Memory B cell (primary cell): Measurements from ENCODE around the gene EYS.
"Not testable (repeated sequence)": the region's sequence is repeated elsewhere in the genome, so short reads cannot be mapped to it uniquely, and the experiment has no call there.

ENCODE experiments used
- ATAC-seq: fragments of 150-1000 bp; cut with Tn5 transposase; 2 replicates; pipeline ENCODE4 v1.10.0; 2021; ENCODE audit warnings: low read depth, mild to moderate bottlenecking, moderate library complexity
- DNase-seq, 2 donors: peaks; one replicate each; pipeline ENCODE4 v3.0.0; 2022; ENCODE audit warnings: low spot score in 2 of 2
- H3K27ac Mint-ChIP-seq: one replicate; pipeline ENCODE4 v1.8.0; 2022; ENCODE audit warnings: mild to moderate bottlenecking, moderate library complexity, mixed read lengths
- H3K27me3 Mint-ChIP-seq: one replicate; pipeline ENCODE4 v1.8.0; 2022; ENCODE audit warnings: mixed read lengths
- H3K36me3 Mint-ChIP-seq: one replicate; pipeline ENCODE4 v1.8.0; 2022; ENCODE audit warnings: mild to moderate bottlenecking, mixed read lengths
- H3K4me1 Mint-ChIP-seq: one replicate; pipeline ENCODE4 v1.8.0; 2022; ENCODE audit warnings: mixed read lengths
- H3K4me3 Mint-ChIP-seq: one replicate; pipeline ENCODE4 v1.8.0; 2022; ENCODE audit warnings: mild to moderate bottlenecking, moderate library complexity, mixed read lengths
- H3K9me3 Mint-ChIP-seq: one replicate; pipeline ENCODE4 v1.8.0; 2022; ENCODE audit warnings: mixed read lengths

Gene EYS

GRCh38 chr6:63926258-63926780 is 1780.7 kb downstream of the EYS start:
- no peak for DNase-seq
- Mint-ChIP-seq H3K4me3 (no peak overlapping the region), H3K36me3 (no peaks in the 10 kb centered on the region), H3K9me3 (no peaks in the 10 kb centered on the region), H3K27ac (no peak overlapping the region), H3K4me1 (no peaks in the 10 kb centered on the region), H3K27me3 (peaks cover 3% of the 10 kb centered on the region)
- no peak for ATAC-seq

- Mint-ChIP-seq H3K27ac (no peak overlapping the region), H3K27me3 (peaks cover 5% of the 10 kb centered on the region), H3K4me1 (no peaks in the 10 kb centered on the region), H3K4me3 (no peak overlapping the region), H3K9me3 (no peaks in the 10 kb centered on the region), H3K36me3 (no peaks in the 10 kb centered on the region)
- ATAC-seq, result peak; percentile 45
- DNase-seq, result no peak
Measured at GRCh38 chr6:63923139-63923739, 1783.8 kb downstream of the EYS start.

- H3K4me3 Mint-ChIP-seq, result no peak overlapping the region
- DNase-seq, result no peak
- no peaks in the 10 kb centered on the region for H3K36me3 Mint-ChIP-seq
- no peak for ATAC-seq
- H3K4me1 Mint-ChIP-seq, result no peaks in the 10 kb centered on the region
- peaks cover 1% of the 10 kb centered on the region for H3K9me3 Mint-ChIP-seq
- H3K27ac Mint-ChIP-seq, result no peak overlapping the region
- peaks cover 3% of the 10 kb centered on the region for H3K27me3 Mint-ChIP-seq
Measured at GRCh38 chr6:63919556-63920110, 1787.4 kb downstream of the EYS start.

GRCh38 chr6:63912887-63913286 is 1794.1 kb downstream of the EYS start:
- ATAC-seq, result no peak
- Mint-ChIP-seq H3K9me3 (peaks cover 3% of the 10 kb centered on the region), H3K36me3 (no peaks in the 10 kb centered on the region), H3K4me3 (no peak overlapping the region), H3K4me1 (no peaks in the 10 kb centered on the region), H3K27me3 (no peaks in the 10 kb centered on the region), H3K27ac (no peak overlapping the region)
- DNase-seq, result no peak

DNA sequence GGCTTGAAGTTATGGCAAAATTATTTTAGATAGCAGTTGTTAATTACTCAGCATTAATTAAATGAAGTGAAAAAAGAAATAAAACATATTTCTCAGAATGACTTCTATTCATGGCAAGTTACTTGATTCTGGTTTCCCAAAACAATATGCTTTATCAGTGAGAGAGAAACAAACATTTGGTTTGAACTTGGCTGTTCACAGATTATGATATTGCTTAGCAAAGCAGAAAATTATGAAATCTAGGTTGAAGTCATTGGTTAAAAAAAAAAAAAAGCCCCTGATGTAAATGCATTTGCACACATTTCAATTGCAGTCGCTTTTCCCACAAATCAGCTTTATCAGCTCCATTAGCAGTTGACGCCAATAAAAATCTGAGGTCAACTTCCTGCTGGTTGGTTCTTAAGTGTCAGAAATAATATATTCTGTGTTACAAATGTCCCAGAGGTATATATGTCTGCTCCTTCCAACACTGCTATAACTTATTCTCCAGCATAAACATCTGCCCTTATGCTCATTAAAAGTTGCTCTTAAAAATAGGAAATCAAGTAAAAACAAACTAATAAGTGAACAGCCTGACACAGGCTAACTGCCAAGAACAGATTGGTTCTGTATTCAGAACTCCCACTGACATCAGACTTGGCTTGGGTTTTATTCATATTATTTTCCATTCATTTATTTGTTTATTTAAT is 1796.0 kb downstream of the EYS start:
- Mint-ChIP-seq H3K27me3 (no peaks in the 10 kb centered on the region), H3K27ac (no peak overlapping the region), H3K4me3 (no peak overlapping the region), H3K9me3 (peaks cover 3% of the 10 kb centered on the region), H3K36me3 (no peaks in the 10 kb centered on the region), H3K4me1 (no peaks in the 10 kb centered on the region)
- DNase-seq (no peak), ATAC-seq (no peak)

DNA sequence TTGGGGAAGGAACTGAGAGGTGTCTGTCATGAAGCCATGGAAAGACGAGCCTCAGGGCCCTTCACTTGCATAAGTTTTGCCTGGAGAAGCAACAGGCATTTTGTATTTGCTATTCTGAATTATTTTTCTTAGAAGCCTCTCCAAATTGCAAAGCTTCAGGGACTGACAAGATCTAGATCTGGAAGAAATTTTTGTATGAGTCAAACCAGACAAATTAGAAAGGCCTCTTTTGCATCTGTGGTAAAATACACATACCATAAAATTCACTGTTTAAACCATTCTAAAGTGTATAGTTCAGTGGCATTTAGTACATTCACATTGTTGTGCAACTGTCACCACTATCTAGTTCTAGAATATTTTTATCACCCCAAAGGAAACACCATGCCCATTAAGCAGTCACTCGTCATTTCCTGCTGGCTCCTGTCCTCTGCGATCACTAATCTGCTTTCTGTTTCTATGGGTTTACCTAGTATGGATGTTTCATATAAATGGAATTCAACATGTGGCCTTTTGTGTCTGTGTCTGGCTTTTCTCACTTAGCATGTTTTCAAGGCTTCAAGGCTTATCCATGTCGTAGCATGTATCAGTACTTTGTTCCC is 1802.3 kb downstream of the EYS start:
- no peaks in the 10 kb centered on the region for H3K36me3 Mint-ChIP-seq
- no peaks in the 10 kb centered on the region for H3K9me3 Mint-ChIP-seq
- no peak overlapping the region for H3K4me3 Mint-ChIP-seq
- H3K4me1 Mint-ChIP-seq, result peaks cover 2% of the 10 kb centered on the region
- no peaks in the 10 kb centered on the region for H3K27me3 Mint-ChIP-seq
- H3K27ac Mint-ChIP-seq, result no peak overlapping the region
- DNase-seq (no peak), ATAC-seq (no peak)

DNA sequence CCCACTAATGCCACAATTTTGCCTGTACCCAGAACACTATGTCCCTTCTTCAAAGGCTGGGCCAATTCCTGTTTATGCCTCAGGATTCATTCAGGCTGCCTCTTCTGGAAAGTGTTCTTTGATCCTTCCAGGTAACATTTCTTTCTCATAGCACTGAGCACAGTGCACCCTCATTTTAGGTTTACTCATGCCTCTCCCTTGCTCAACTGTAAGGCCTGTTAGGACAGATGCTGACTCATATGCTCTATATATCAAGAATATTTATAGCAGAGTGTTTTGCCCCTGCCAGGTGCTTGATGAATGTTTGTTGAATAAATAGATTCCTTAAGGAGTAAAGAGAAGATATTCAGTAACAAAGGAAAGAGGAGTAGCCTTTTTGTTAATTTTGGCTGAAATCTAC is 1807.5 kb downstream of the EYS start:
- DNase-seq (no peak), ATAC-seq (no peak)
- H3K4me1 Mint-ChIP-seq, result no peaks in the 10 kb centered on the region
- no peaks in the 10 kb centered on the region for H3K27me3 Mint-ChIP-seq
- H3K9me3 Mint-ChIP-seq, result no peaks in the 10 kb centered on the region
- no peak overlapping the region for H3K4me3 Mint-ChIP-seq
- H3K27ac Mint-ChIP-seq, result no peak overlapping the region
- H3K36me3 Mint-ChIP-seq, result no peaks in the 10 kb centered on the region

GRCh38 chr6:63897952-63898351 is 1809.1 kb downstream of the EYS start:
- no peaks in the 10 kb centered on the region for H3K36me3 Mint-ChIP-seq
- no peak overlapping the region for H3K4me3 Mint-ChIP-seq
- H3K27ac Mint-ChIP-seq, result no peak overlapping the region
- no peaks in the 10 kb centered on the region for H3K4me1 Mint-ChIP-seq
- ATAC-seq (no peak), DNase-seq (no peak)
- H3K27me3 Mint-ChIP-seq, result no peaks in the 10 kb centered on the region
- H3K9me3 Mint-ChIP-seq, result no peaks in the 10 kb centered on the region

DNA sequence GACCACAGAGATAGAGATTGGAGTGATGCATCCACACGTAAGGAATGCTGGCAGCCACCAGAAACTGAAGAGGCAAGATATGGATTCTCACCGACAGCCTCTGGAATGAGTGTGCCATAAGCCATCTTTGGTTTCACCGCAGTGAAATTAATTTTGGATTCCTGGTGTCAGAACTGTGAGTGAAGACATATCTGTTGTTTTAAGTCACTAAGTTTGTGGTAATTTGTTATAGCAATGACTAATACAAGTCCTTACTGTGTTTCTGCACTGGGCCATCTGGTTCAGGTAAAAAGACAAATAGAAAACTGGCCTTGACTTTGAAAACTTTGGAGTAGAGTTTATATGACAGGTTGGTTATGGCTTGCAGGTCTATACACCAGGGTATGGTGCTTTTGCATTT is 1809.6 kb downstream of the EYS start:
- Mint-ChIP-seq H3K9me3 (no peaks in the 10 kb centered on the region), H3K36me3 (no peaks in the 10 kb centered on the region), H3K4me3 (no peak overlapping the region), H3K4me1 (no peaks in the 10 kb centered on the region), H3K27me3 (no peaks in the 10 kb centered on the region), H3K27ac (no peak overlapping the region)
- no peak for ATAC-seq
- no peak for DNase-seq

- Mint-ChIP-seq H3K9me3 (peaks cover 5% of the 10 kb centered on the region), H3K27ac (no peak overlapping the region), H3K27me3 (no peaks in the 10 kb centered on the region), H3K4me3 (no peak overlapping the region), H3K4me1 (no peaks in the 10 kb centered on the region), H3K36me3 (no peaks in the 10 kb centered on the region)
- ATAC-seq (no peak), DNase-seq (no peak)
Measured at GRCh38 chr6:63888416-63888815, 1818.6 kb downstream of the EYS start.

- DNase-seq, H3K27ac Mint-ChIP-seq, H3K4me3 Mint-ChIP-seq, ATAC-seq, H3K4me1 Mint-ChIP-seq, H3K36me3 Mint-ChIP-seq, H3K27me3 Mint-ChIP-seq, H3K9me3 Mint-ChIP-seq: not testable (repeated sequence)
Measured at GRCh38 chr6:63887804-63888203, 1819.2 kb downstream of the EYS start.

- no peaks in the 10 kb centered on the region for H3K27me3 Mint-ChIP-seq
- no peaks in the 10 kb centered on the region for H3K36me3 Mint-ChIP-seq
- H3K4me1 Mint-ChIP-seq, result no peaks in the 10 kb centered on the region
Measured at GRCh38 chr6:63887002-63887751, 1819.8 kb downstream of the EYS start.

DNA sequence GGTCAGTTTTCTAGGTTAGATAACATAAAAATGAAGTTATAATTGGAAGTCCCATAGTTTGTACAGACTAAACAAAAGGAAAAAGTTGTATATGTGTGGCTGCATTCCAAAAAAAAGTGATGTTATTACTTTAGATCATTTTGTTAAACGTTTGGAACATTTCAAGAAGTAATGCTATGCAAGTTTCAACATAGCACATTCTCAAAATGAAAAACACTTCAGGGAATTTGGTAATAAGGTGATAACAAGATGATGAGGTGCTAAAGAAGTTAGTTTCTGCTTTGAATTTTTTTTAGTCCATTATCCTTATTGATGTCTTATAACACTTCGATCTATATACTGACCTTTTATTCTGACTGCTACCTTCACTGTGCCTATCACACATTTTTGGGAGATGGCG is 1820.7 kb downstream of the EYS start:
- H3K9me3 Mint-ChIP-seq, result peaks cover 5% of the 10 kb centered on the region
- no peaks in the 10 kb centered on the region for H3K4me1 Mint-ChIP-seq
- H3K4me3 Mint-ChIP-seq, result no peak overlapping the region
- DNase-seq (no peak), ATAC-seq (no peak)
- no peaks in the 10 kb centered on the region for H3K36me3 Mint-ChIP-seq
- H3K27ac Mint-ChIP-seq, result no peak overlapping the region
- no peaks in the 10 kb centered on the region for H3K27me3 Mint-ChIP-seq

More at GRCh38 chr6:63887002-63887751, 1819.8 kb downstream of the EYS start:
- ATAC-seq (no peak), DNase-seq (no peak)
- Mint-ChIP-seq H3K9me3 (peaks cover 5% of the 10 kb centered on the region), H3K27ac (no peak overlapping the region), H3K4me3 (no peak overlapping the region)

DNA sequence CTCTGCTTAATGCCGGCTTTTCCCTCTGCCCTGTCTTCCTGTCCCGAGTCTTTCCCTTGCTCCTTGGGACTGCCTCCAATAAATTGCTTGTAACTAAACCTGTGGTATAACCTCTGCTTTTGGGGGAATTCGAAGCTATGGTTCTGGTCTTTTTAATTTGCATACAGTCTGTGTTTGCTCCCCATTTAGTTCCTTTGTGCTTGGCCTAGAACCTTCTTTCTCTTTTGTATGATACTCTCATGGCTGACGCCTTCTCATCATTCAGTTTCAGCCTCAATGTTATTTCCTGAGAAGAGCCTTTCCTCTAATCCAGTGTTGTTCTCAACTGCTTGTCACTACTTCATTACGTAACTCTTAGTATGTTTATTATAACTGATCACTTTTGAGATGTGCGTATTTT is 1823.4 kb downstream of the EYS start:
- no peaks in the 10 kb centered on the region for H3K36me3 Mint-ChIP-seq
- DNase-seq (no peak), ATAC-seq (no peak)
- no peak overlapping the region for H3K4me3 Mint-ChIP-seq
- H3K27ac Mint-ChIP-seq, result no peak overlapping the region
- H3K4me1 Mint-ChIP-seq, result no peaks in the 10 kb centered on the region
- H3K27me3 Mint-ChIP-seq, result peaks cover 2% of the 10 kb centered on the region
- peaks cover 2% of the 10 kb centered on the region for H3K9me3 Mint-ChIP-seq
